HG03520 (cell line): ENCODE results near the gene COA1.
"Not testable (repeated sequence)": the region's sequence is repeated elsewhere in the genome, so short reads cannot be mapped to it uniquely, and the experiment has no call there.

ENCODE experiments used
- ATAC-seq: cut with Tn5 transposase; IDR thresholded peaks from one replicate; pipeline ENCODE4 v1.9.1; 2021; ENCODE audit warnings: mild to moderate bottlenecking, moderate library complexity; ENCODE audit not compliant: unreplicated experiment

The COA1 gene

GRCh38 chr7:43731494-43731893 is 2.2 kb upstream of the COA1 start:
- not testable (repeated sequence) for ATAC-seq

DNA sequence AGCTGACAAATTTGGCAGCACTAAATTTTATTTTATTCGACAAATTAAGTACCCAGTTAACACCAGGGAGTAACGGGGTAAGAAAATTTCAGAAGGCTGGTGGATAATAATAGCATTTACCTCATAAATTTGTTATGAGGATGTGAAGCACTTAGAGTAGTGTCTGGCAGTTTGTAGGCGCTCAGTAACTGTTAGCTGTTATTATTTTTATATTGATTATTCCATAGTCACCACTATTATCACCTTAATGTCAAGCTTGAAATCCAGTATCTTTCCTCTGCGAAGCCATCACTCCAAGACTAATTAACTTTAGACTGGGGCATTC is 563 bp upstream of the COA1 start:
- no peak for ATAC-seq

DNA sequence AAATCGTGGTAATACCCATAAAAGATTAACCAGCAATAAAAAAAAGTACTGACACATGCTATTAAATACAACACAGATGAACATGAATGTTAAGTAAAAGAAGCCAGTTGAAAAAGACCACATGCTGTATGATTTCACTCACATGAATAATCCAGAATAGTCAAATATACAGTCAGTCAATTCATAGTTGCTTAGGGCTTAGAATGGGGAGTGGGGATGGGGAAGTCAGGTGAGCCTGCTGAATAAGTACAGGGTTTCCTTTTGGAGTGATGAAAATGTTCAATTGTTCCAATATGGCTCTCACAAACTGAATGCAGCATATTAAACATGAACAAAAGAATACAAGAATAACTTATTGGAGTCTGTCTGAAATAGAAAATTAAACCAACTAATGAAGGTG is 1.8 kb downstream of the COA1 start:
- no peak for ATAC-seq

DNA sequence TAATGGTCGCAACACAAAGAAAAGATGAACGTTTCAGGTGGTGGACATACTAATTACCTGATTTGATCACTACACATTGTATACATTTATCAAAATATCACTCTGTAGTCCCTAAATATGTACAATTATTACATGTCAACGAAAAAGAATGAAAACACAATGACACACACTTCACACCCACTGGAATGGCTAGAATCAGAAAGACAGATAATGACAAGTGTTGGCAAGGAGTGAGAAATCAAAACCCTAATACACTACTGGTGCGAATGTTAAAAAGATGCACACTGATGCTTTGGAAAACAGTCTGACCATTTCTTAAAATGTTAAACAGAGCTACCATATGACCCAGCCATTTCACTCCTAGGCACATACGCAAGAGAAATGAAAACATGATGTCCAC is 2.3 kb downstream of the COA1 start:
- ATAC-seq = no peak

GRCh38 chr7:43726466-43726865 is 2.9 kb downstream of the COA1 start:
- ATAC-seq = no peak

DNA sequence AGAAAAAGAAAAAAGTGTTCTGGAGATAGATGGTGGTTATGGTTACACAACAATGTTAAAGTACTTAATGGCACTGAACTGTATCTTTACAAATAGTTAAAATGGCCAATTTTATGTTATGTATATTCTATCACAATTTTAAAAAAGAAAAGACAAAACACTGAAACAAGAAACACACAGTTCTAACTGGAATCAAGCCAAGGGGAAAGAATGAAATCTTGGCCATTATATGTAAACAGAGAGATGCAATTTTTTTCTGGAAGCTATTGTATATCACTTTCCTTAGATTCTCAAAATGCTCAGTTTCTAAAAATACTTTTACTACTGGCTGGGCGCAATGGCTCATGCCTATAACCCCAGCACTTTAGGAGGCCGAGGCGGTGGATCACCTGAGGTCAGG is 4.1 kb downstream of the COA1 start:
- ATAC-seq = no peak

- ATAC-seq = no peak
Measured at GRCh38 chr7:43723007-43723341, 6.3 kb downstream of the COA1 start.

- no peak for ATAC-seq
Measured at GRCh38 chr7:43721193-43721806, 8.0 kb downstream of the COA1 start.

DNA sequence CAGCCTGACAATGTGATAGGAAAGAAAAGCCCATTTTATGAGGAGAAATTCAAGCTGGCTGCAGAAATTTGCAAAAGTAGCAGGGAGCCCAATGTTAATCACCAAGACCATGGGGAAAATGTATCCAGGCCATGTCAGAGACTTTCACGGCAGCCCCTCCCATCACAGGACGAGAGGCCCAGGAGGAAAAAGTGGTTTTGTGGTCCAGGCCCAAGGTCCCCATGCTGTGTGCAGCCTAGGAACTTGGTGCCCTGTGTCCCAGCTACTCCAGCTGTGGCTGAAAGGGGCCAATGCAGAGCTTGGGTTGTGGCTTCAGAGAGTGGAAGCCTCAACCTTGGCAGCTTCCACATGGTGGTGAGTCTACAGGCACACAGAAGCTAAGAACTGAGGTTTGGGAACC is 12.7 kb downstream of the COA1 start:
- ATAC-seq = no peak

DNA sequence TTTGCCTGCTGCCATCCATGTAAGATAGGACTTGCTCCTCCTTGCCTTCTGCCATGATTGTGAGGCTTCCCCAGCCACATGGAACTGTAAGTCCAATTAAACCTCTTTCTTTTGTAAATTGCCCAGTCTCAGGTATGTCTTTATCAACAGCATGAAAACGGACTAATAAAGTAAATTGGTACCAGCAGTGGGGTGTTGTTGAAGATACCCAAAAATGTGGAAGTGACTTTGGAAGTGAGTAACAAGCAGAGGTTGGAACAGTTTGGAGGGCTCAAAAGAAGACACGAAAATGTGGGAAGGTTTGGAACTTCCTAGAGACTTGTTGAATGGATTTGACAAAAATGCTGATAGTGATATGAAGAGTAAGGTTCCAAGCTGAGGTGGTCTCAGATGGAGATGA is 13.4 kb downstream of the COA1 start:
- not testable (repeated sequence) for ATAC-seq

GRCh38 chr7:43711503-43711902 is 17.8 kb downstream of the COA1 start:
- no peak for ATAC-seq

DNA sequence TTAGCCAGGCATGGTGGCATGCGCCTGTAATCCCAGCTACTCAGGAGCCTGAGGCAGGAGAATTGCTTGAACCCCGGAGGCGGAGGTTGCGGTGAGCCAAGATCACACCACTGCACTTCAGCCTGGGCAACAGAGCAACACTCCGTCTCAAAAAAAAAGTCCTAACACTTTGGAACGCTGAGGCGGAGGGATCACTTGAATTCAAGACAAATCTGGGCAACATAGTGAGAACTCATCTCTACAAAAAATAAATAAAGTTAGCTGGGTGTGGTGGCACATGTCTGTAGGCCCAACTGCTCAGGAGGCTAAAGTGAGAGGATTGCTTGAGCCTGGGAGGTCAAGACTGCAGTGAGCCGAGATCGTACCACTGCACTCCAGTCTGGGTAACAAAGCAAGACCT is 21.3 kb downstream of the COA1 start:
- ATAC-seq = not testable (repeated sequence)

DNA sequence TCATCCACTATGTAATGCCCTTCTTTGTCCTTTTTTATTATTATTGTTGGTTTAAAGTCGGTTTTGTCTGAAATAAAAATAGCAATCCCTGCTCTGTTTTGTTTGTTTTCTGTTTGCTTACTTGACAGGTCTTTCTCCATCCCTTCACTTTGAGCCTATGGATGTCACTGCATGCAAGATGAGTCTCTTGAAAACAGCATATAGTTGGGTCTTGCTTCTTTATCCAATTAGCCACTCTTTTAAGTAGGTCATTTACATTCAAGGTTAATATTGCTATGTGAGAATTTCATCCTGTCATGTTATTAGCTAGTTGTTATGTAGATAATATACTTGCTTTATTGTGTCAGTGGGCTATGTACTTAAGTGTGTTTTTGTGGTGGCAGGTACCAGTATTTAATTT is 25.8 kb downstream of the COA1 start:
- ATAC-seq = no peak

- no peak for ATAC-seq
Measured at GRCh38 chr7:43702974-43703373, 26.3 kb downstream of the COA1 start.

DNA sequence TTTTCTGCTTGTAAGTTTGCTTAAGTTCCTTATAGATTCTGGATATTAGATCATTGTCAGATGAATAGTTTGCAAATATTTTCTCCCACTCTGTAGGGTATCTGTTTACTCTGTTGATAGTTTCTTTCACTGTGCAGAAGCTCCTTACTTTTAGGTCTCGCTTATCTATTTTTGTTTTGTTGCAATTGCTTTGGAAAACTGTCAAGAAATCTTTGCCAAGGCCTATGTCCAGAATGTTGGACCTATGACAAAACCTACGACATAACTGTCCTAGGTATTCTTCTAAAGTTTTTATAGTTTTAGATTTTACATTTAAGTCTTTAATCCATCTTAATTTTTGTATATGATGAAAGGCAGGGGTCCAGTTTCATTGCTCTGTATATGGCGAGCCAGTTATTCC is 27.4 kb downstream of the COA1 start:
- no peak for ATAC-seq

GRCh38 chr7:43701500-43701854 is 27.8 kb downstream of the COA1 start:
- no peak for ATAC-seq

DNA sequence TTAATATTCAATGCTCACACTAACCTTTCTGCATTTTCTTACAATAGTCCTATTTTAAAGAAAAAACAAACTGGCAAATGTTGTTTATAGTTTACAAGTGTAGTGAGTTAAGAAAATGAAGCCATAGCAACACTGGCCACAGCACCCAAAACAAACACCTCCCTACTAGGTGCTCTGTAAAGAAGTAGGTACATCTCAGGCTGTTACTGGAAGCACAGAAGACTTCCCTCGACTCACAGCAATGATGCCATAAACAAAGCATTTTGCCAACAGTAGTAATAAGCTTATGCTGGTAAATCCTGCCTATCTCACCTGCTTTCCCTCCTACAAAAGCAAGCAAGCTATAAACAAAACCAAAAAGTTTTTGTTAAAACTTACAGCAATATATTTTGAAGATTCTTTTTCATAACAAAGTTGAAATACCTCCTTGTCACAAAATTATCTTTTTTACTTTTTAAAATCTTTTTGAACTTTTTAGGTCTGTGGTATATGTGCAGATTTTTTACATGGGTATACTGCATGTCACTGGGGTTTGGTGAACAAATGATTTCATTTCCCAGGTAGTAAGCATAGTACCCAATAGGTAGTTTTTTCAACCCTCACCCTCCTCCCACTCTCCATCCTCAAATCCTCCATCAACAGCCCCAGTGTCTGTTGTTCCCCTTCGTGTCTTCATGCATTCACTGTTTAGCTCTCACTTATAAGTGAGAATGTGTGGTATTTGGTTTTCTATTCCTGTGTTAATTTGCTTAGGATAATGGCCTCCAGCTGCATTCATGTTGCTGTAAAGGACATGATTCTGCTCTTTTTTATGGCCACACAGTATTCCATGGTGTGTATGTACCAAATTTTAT is 28.4 kb downstream of the COA1 start:
- no peak for ATAC-seq

- no peak for ATAC-seq
Measured at GRCh38 chr7:43700059-43700501, 29.2 kb downstream of the COA1 start.

DNA sequence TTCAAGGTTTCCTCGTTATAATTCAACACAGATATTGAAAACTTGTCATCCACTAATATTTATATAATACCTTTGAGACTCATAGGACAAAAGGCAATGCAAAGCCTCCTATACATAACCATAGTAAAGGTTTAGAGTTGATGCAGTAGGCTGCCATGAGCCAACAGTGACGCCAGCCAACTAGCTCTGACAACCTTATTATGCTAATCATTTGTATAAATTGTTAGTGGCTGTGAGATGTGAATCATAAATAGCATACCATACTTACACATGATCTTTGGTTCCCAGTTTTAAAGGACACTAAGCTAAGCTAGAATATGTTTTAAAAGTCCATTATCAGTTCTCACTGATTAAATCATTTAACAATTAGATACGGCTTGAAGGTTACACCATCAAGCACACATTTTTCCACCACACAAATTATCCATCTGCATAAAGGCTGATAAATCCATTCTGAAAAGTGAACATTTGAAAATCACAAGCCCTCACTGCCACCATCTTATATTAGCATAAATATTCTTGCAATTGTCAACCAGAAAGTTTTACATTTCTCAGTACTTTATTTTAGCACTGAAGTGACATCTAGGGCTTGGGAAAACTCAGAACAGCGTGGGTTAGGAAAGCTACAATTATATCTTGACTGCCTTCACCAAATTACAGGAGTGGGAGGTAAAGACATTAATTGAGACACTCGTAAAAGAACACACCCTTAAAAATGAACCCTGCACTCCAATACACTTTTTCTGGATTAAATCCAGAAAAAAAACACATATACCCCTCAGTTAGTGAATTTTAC is 30.7 kb downstream of the COA1 start:
- ATAC-seq = no peak

GRCh38 chr7:43697690-43698089 is 31.6 kb downstream of the COA1 start:
- no peak for ATAC-seq

DNA sequence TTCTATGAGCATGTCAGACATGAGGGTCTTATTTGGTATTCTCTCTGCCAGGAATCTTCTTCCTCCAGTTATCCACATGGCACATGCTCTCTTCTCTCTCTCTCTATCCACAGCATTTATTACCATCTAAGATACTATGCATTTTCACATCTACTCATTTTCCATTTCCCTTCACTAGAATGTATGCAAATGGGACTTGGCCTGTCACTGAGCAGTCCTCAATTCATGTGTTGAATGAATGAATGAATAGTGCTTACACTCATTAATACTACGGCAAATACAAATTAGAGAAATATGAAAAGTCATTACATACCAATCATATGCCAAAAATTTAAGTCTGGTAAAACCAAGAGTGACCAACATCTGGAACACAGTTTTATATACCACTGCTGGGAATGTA is 34.0 kb downstream of the COA1 start:
- ATAC-seq = no peak

DNA sequence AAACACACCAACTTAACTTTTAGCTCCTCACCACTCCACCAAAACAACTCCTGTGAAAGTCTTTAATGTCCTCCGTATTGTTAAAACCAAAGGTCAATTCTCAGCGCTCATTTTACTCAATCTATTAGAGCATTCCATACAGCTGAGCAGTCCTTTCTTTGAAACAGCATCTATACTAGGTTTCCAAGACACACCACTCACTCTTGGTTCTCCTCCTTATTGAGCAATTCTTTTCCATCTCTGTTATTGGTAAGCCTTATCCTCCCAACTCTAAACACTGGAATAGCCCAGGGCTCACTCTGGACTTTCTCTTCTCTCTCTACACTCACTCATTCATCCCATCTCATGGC is 34.9 kb downstream of the COA1 start:
- ATAC-seq = no peak
